Uterus (tissue), 4 donors: Measurements from ENCODE around the gene PAQR7. TPM values are rescaled to one million over a fixed set of nuclear protein-coding genes. Genes with fewer than 3 reads are reported as not detected.
A peak's percentile ranks its signal among the peaks of the same experiment; 100 is the strongest.

Experiments used
- DNase-seq, 2 donors: peaks; one replicate each; pipeline ENCODE4 v3.0.0-alpha.2; 2019 to 2020
- H3K27ac ChIP-seq, 2 donors: fragments of 200-600 bp; sonication (generic); 1 replicate in 1 of 2; 2 replicates in 1 of 2; pipeline ENCODE4 v1.5.1; 2016 to 2018
- H3K27me3 ChIP-seq, 2 donors: fragments of 200-600 bp; sonication (generic); one replicate each; pipeline ENCODE4 v1.5.1; 2018 to 2019; ENCODE audit warnings: control low read depth in 1 of 2
- H3K36me3 ChIP-seq, 2 donors: fragments of 200-600 bp; sonication (generic); one replicate each; pipeline ENCODE4 v1.5.1; 2019; ENCODE audit warnings: control low read depth in 1 of 2
- H3K4me1 ChIP-seq, 2 donors: fragments of 200-600 bp; sonication (generic); one replicate each; pipeline ENCODE4 v1.5.1; 2018 to 2019; ENCODE audit warnings: control low read depth in 1 of 2
- H3K4me3 ChIP-seq, 2 donors: fragments of 200-600 bp; sonication (generic); 1 replicate in 1 of 2; 2 replicates in 1 of 2; pipeline ENCODE4 v1.5.1; 2018 to 2019; ENCODE audit warnings: mild to moderate bottlenecking in 1 of 2
- H3K9me3 ChIP-seq, 2 donors: fragments of 200-600 bp; sonication (generic); one replicate each; pipeline ENCODE4 v1.5.1; 2019; ENCODE audit warnings: control low read depth in 1 of 2
- POLR2A ChIP-seq, 2 donors: fragments of 450-650 bp; IDR thresholded peaks; one replicate each; pipeline ENCODE4 v1.6.1; 2016; ENCODE audit warnings: antibody characterized with exemption in 2 of 2, mild to moderate bottlenecking in 1 of 2, moderate library complexity in 1 of 2
- intact Hi-C: fragments of 100-400 bp; cut with DNase I; formaldehyde crosslinking; loops from one replicate; pipeline ENCODE4 v1.15.1; 2023; ENCODE audit warnings: low total_unique reads
- total RNA-seq, 4 donors: library from RNA; depleted of rRNA in 3 of 4; stranded (reverse); fragments of >200 nt in 3 of 4; gene quantifications; one replicate each; pipeline versions ENCODE4 v1.1.0 to v1.2.4, GENCODE V29; 2014 to 2023
- TF ChIP-seq, protein P1 (sequence below), 4 experiments: fragments of 200-600 bp in 2 of 4; fragments of 450-650 bp in 2 of 4; sonication (generic) in 2 of 4; IDR thresholded peaks; one replicate each; pipeline ENCODE4 v1.5.1; 2016 to 2019; ENCODE audit warnings: antibody characterized with exemption in 4 of 4, mild to moderate bottlenecking in 2 of 4, moderate library complexity in 1 of 4
- donor health status: DM: yes; HTN: yes; CAD: no.

The PAQR7 gene
- total RNA-seq, 4 donors from 2014 or later: 4.7 to 20.1 (median 9.9) TPM

DNA sequence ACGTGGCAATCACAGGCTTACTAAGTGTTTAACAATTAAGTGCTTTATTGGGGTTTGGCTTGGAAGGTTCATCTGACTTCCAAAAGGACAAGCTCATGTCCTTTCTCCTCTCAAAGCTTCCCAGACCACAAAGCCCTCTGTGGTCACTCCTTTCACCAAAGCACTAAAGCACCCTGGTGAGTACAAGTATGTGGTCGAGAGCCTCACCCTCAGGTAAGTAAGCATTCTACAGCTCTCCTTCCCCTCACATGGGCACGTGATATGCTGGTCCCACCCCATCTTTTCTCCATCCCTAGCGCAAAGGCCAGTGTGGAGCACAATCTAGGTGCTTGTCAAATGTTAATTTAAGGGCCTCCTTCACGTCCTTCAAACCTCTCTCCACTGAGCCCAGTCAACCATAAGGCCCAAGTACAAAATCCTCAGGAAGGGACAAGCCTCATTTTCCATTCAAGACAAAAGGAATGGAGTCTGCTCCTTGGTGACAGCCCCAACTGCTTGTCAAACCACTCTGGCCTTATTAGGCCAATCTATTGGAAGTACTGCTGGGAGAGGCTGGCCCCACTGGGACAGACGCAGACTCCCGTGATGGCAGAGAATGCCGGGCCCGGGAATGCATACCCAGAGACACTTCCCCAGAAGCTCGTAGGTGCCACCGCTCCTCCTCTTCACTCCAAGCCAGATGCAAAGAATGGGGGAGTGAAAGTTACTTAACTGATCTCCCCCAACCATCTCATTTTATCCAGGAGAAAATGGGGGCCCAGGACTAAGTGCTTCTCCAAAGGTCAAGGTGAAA lies 22.9 kb upstream of the PAQR7 start:
- H3K4me3 ChIP-seq: no peak overlapping the region
- no peak for DNase-seq
- H3K27me3 ChIP-seq: no peaks in the 10 kb centered on the region
- intact Hi-C loops: no loop called here
- no peaks in the 10 kb centered on the region for H3K36me3 ChIP-seq
- no peak overlapping the region for H3K27ac ChIP-seq
- TF ChIP-seq, protein P1, sequence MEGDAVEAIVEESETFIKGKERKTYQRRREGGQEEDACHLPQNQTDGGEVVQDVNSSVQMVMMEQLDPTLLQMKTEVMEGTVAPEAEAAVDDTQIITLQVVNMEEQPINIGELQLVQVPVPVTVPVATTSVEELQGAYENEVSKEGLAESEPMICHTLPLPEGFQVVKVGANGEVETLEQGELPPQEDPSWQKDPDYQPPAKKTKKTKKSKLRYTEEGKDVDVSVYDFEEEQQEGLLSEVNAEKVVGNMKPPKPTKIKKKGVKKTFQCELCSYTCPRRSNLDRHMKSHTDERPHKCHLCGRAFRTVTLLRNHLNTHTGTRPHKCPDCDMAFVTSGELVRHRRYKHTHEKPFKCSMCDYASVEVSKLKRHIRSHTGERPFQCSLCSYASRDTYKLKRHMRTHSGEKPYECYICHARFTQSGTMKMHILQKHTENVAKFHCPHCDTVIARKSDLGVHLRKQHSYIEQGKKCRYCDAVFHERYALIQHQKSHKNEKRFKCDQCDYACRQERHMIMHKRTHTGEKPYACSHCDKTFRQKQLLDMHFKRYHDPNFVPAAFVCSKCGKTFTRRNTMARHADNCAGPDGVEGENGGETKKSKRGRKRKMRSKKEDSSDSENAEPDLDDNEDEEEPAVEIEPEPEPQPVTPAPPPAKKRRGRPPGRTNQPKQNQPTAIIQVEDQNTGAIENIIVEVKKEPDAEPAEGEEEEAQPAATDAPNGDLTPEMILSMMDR (IDR thresholded peaks at IDR 0.05): no peak
- no peak for TF ChIP-seq POLR2A (IDR thresholded peaks at IDR 0.05)
- no peaks in the 10 kb centered on the region for H3K4me1 ChIP-seq
- H3K9me3 ChIP-seq: no peaks in the 10 kb centered on the region

DNA sequence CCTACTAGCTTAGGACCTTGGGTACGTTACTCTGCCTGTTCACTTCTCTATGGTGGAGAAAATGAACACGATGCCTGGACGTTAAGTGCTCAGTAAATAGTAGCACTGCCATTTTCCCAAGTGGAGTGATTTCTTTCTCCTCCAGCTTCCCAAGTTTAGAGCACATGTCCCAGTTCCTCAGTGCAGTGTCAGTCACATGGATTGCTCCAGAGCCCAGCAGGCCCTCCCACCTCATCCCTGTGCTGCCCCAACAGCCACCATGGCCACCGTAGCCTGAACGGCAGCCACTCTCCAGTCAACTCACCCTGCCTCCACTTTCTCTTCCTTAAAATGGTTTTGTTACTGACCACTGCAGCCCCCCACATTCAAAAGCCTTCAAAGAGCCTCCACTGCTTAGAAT lies 22.2 kb upstream of the PAQR7 start:
- intact Hi-C loops: no loop called here
- H3K4me1 ChIP-seq: peaks cover 0 to 1% of the 10 kb centered on the region in 2 donors
- DNase-seq: no peak
- TF ChIP-seq, protein P1 (IDR thresholded peaks at IDR 0.05): no peak
- no peak for TF ChIP-seq POLR2A (IDR thresholded peaks at IDR 0.05)
- H3K9me3 ChIP-seq: no peaks in the 10 kb centered on the region
- no peak overlapping the region for H3K4me3 ChIP-seq
- H3K36me3 ChIP-seq: no peaks in the 10 kb centered on the region
- H3K27ac ChIP-seq: no peak overlapping the region
- H3K27me3 ChIP-seq: no peaks in the 10 kb centered on the region

DNA sequence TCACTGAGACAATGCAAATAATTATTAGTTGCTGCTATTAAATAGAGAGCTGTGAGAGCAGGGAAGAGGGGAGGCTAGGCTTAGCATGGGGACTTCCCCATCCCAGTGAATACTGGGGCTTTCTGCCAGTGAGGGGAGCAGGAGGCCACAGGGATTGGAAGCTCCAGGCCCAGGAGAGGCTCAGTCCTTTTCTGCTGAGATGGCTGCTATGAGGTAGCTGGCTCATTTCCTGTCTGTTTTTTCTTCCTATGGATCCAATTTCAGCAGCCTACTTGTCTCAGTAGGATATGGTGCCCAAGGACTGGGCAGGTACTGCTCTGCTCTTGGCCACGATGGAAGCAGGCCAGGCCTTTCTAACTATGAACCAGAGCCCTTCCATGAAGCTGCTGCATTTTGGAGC lies 20.8 kb upstream of the PAQR7 start:
- no peaks in the 10 kb centered on the region for H3K36me3 ChIP-seq
- no peak for DNase-seq
- no peaks in the 10 kb centered on the region for H3K27me3 ChIP-seq
- H3K4me1 ChIP-seq: peaks cover 0 to 5% of the 10 kb centered on the region in 2 donors
- no peaks in the 10 kb centered on the region for H3K9me3 ChIP-seq
- intact Hi-C loops: no loop called here
- no peak overlapping the region for H3K4me3 ChIP-seq
- TF ChIP-seq, protein P1 (IDR thresholded peaks at IDR 0.05): no peak
- TF ChIP-seq POLR2A (IDR thresholded peaks at IDR 0.05): no peak
- peak overlapping the region in 1 of 2 donors; percentile 41 for H3K27ac ChIP-seq

DNA sequence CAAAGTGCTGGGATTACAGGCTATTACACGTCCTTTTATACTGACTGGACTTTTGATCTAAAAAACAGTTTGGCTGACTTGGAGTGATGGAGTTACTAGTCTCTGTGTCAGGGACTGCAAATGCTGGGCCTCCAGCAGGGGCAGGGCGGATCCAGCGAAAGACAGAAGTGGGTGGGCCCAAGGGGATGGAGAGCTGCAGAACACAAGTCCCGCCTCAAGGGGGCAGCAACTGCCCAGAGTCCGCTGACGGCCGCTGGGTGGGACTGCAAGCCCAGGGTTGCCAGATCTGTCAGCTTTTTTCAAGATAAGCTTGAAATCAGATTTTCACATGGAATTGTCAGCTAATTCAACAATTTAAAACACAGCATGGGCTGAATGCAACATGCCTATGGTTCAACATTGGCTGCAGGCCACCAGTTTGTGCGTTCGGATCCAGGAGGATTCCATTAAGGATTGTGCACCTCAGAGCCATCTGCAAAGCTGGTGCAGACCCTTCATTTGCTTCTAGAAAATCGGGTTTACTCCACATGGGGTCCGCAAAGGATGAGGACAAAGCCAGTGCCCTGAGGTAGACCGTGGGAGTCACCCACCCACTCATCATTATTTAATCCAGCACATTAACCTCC lies 20.0 kb upstream of the PAQR7 start:
- Histone ChIP-seq H3K36me3 (no peaks in the 10 kb centered on the region), H3K27me3 (no peaks in the 10 kb centered on the region), H3K27ac (peak overlapping the region; percentile 41 to 44), H3K4me3 (no peak overlapping the region), H3K4me1 (peaks cover 0 to 5% of the 10 kb centered on the region in 2 donors), H3K9me3 (no peaks in the 10 kb centered on the region)
- intact Hi-C loops: loop anchor here (2.0 kb wide), 1 partner anchor 103 kb away; the partner anchor contains the start of gene PAFAH2
- TF ChIP-seq, protein P1 (IDR thresholded peaks at IDR 0.05): peak; percentile 97 to 100 (median 98)
- no peak for TF ChIP-seq POLR2A (IDR thresholded peaks at IDR 0.05)
- DNase-seq: peak; percentile 91 to 92

DNA sequence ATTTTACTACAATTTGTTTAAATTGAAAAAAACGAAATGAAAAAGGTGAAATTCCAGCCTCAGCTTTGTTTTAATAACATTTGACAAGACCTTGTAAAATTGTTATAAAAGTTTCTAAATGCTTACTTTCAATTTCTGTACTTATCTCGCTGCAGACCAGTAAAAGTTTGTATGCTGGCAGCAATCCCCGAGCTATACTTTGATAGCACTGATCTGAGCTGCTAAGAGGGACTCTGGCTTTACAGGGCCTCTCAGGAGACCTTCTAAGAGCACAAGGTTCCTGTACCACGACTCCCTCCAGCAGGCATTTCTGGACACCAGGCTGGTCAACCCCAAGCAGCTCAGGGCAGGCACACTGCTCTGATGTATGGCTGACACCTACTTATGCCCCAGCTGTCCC lies 17.6 kb upstream of the PAQR7 start:
- intact Hi-C loops: no loop called here
- no peaks in the 10 kb centered on the region for H3K27me3 ChIP-seq
- H3K4me3 ChIP-seq: no peak overlapping the region
- TF ChIP-seq POLR2A (IDR thresholded peaks at IDR 0.05): no peak
- TF ChIP-seq, protein P1 (IDR thresholded peaks at IDR 0.05): no peak
- peaks cover 0 to 5% of the 10 kb centered on the region in 2 donors for H3K4me1 ChIP-seq
- H3K36me3 ChIP-seq: no peaks in the 10 kb centered on the region
- no peaks in the 10 kb centered on the region for H3K9me3 ChIP-seq
- DNase-seq: no peak
- peak overlapping the region; percentile 87 to 91 for H3K27ac ChIP-seq
